Epidermal melanocyte (primary cell): Measurements from ENCODE around the gene RASD2.

Experiments
- DNase-seq: peaks from one replicate; pipeline ENCODE4 v3.0.0; 2011; ENCODE audit warnings: low spot score; ENCODE audit not compliant: insufficient read length

Gene RASD2

GRCh38 chr22:35601013-35601580 is 60.5 kb downstream of the RASD2 start:
- no peak for DNase-seq

- no peak for DNase-seq
Measured at GRCh38 chr22:35601743-35602615, 61.3 kb downstream of the RASD2 start.
